Measurements from ENCODE around the gene SNIP1.

Gene SNIP1

DNA sequence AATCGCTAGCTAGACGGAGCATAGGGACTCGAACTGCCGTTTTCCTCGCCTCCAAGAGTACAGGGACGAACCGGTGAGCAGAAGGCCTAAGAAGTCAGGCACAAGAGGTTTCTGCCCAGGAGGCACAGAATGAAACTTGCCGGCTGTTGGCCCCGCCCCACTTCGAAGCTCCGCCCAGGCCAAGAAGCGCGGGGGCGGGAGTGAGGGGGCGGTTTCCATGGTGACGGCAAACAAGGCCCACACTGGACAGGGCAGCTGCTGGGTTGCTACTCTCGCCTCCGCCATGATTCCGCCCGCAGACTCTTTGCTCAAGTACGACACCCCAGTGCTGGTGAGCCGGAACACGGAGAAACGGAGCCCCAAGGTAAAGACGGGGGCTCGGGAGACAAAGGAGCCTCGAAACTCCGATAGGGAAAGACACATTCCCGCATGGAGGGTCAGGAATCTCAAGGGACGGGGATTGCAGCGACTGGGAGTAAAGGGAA is 2.7 kb upstream of the SNIP1 start, which contains the start of gene DNALI1 (continued):
- TF ChIP-seq, protein P1, sequence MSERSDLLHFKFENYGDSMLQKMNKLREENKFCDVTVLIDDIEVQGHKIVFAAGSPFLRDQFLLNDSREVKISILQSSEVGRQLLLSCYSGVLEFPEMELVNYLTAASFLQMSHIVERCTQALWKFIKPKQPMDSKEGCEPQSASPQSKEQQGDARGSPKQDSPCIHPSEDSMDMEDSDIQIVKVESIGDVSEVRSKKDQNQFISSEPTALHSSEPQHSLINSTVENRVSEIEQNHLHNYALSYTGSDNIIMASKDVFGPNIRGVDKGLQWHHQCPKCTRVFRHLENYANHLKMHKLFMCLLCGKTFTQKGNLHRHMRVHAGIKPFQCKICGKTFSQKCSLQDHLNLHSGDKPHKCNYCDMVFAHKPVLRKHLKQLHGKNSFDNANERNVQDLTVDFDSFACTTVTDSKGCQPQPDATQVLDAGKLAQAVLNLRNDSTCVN (tag by site-specific recombination; optimal IDR thresholded peaks at IDR 0.05), result no peak
- no peak for TF ChIP-seq ZEB2 (tag by site-specific recombination; IDR thresholded peaks at IDR 0.05)
- TF ChIP-seq ZNF610 (tag by site-specific recombination; IDR thresholded peaks at IDR 0.05; ENCODE audit: borderline replicate concordance), result no peak

DNA sequence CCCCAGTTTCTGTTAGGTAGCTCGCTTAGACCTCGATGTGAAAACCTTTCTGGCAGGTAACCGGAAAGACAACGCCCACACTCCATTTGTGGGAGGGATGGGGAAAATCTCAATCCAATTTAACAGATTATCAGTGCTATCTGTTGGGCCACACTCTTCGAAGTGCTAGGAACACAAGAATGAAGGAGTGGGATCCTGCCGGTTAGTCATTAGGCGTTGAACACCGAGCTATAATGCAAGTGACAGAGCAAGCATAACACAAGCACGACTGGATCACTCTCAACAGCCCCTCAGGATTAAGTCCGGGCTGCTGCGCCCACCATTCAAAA is 531 bp downstream of the SNIP1 start:
- ChIA-PET CTCF (no interaction called here), POLR2A (interaction anchor here (1.0 to 2.0 kb wide), 6 partner anchors 11 to 137 kb away, joined by 3 to 11 read pairs (median 6); partner anchors contain the start of genes GNL2, MEAF6 and ZC3H12A)
- H3K36me3 ChIP-seq (ENCODE audit: control insufficient read depth in 2 of 2, insufficient read depth in 1 of 2, low read length in 2 of 2), result peaks cover 15 to 39% of the 10 kb centered on the region in 2 experiments; a peak in 2 of 3 replicates
- H3K27ac ChIP-seq (ENCODE audit: extremely low read depth, low read depth, low read length), result no peak overlapping the region; the same call in 1 of the 2 replicates
- peaks cover 4% of the 10 kb centered on the region; the same call in 1 of the 2 replicates for H3K4me1 ChIP-seq (ENCODE audit: control insufficient read depth, insufficient read depth, low read length)
- no peaks in the 10 kb centered on the region for H3K9me3 ChIP-seq (ENCODE audit: control insufficient read depth, insufficient read depth, low read depth, low read length)
- TF ChIP-seq KLF10 (tag by site-specific recombination; IDR thresholded peaks at IDR 0.05), result no peak
- TF ChIP-seq ZNF221 (tag by site-specific recombination; IDR thresholded peaks at IDR 0.05; ENCODE audit: borderline replicate concordance), result no peak
- no peak for TF ChIP-seq ZNF274 (IDR thresholded peaks at IDR 0.05; ENCODE audit: low read length)
- TF ChIP-seq ZNF274 (tag by site-specific recombination; IDR thresholded peaks at IDR 0.05; ENCODE audit: borderline replicate concordance), result no peak
- TF ChIP-seq ZNF16 (tag by site-specific recombination; IDR thresholded peaks at IDR 0.05; ENCODE audit: low read depth), result no peak
- no peak for TF ChIP-seq ZNF624 (tag by site-specific recombination; IDR thresholded peaks at IDR 0.05)
- TF ChIP-seq ZNF677 (tag by site-specific recombination; IDR thresholded peaks at IDR 0.05), result no peak
- no peak for TF ChIP-seq MYNN (tag by site-specific recombination; IDR thresholded peaks at IDR 0.05; ENCODE audit: borderline replicate concordance)
- TF ChIP-seq, protein P2, sequence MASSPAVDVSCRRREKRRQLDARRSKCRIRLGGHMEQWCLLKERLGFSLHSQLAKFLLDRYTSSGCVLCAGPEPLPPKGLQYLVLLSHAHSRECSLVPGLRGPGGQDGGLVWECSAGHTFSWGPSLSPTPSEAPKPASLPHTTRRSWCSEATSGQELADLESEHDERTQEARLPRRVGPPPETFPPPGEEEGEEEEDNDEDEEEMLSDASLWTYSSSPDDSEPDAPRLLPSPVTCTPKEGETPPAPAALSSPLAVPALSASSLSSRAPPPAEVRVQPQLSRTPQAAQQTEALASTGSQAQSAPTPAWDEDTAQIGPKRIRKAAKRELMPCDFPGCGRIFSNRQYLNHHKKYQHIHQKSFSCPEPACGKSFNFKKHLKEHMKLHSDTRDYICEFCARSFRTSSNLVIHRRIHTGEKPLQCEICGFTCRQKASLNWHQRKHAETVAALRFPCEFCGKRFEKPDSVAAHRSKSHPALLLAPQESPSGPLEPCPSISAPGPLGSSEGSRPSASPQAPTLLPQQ (tag by site-specific recombination; IDR thresholded peaks at IDR 0.05), result no peak
- no peak for TF ChIP-seq ZNF146 (tag by site-specific recombination; IDR thresholded peaks at IDR 0.05)
- no peak for TF ChIP-seq SP7 (tag by site-specific recombination; IDR thresholded peaks at IDR 0.05)
- TF ChIP-seq ZNF155 (tag by site-specific recombination; IDR thresholded peaks at IDR 0.05), result no peak
- no peak for TF ChIP-seq ZNF2 (tag by site-specific recombination; IDR thresholded peaks at IDR 0.05)
- no peak for TF ChIP-seq ZNF701 (tag by site-specific recombination; IDR thresholded peaks at IDR 0.05)
- H3K4me3 ChIP-seq (ENCODE audit: low read depth, low read length), result peak overlapping the region; percentile 99

DNA sequence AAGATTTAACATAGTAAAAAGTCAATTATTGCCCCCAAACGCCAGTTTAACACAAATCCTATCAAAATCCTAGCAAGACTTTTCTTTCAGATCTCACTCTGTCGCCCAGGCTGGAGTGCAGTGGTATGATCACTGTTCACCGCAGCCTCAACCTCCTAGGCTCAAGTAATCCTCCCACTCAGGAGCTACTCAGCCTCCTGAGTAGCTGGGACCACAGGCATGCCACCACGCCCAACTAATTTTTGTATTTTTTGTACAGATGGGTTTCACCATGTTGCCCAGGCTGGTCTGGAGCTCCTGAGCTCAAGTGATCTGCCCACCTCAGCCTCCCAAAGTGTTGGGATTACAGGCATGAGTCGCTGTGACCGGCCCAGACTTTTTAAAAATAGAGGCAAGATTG is 4.8 kb downstream of the SNIP1 start:
- no peak overlapping the region for H3K27ac ChIP-seq (ENCODE audit: extremely low read depth, low read depth, low read length)
- peaks cover 4% of the 10 kb centered on the region; the same call in 1 of the 2 replicates for H3K4me1 ChIP-seq (ENCODE audit: control insufficient read depth, insufficient read depth, low read length)
- ChIA-PET CTCF (interaction anchor here (1.0 kb wide), 1 partner anchor 13 kb away, joined by 3 read pairs; no protein-coding TSS in a partner anchor), POLR2A (interaction anchor here (0.7 to 1.5 kb wide), 2 partner anchors 34 to 1207 kb away, joined by 4 read pairs; no protein-coding TSS in a partner anchor)
- H3K9me3 ChIP-seq (ENCODE audit: control insufficient read depth, insufficient read depth, low read depth, low read length), result no peaks in the 10 kb centered on the region
- peaks cover 38 to 76% of the 10 kb centered on the region in 2 experiments for H3K36me3 ChIP-seq (ENCODE audit: control insufficient read depth in 2 of 2, insufficient read depth in 1 of 2, low read length in 2 of 2)
- H3K4me3 ChIP-seq (ENCODE audit: low read depth, low read length), result no peak overlapping the region
- TF ChIP-seq, protein P2 (tag by site-specific recombination; IDR thresholded peaks at IDR 0.05), result no peak
- no peak for TF ChIP-seq ZBTB8A (tag by site-specific recombination; IDR thresholded peaks at IDR 0.05)
- TF ChIP-seq ZSCAN23 (tag by site-specific recombination; IDR thresholded peaks at IDR 0.05), result no peak
- no peak for TF ChIP-seq ZNF677 (tag by site-specific recombination; IDR thresholded peaks at IDR 0.05)
- no peak for TF ChIP-seq ZNF768 (tag by site-specific recombination; IDR thresholded peaks at IDR 0.05)
- no peak for TF ChIP-seq ZNF146 (tag by site-specific recombination; IDR thresholded peaks at IDR 0.05)
- TF ChIP-seq, protein P3, sequence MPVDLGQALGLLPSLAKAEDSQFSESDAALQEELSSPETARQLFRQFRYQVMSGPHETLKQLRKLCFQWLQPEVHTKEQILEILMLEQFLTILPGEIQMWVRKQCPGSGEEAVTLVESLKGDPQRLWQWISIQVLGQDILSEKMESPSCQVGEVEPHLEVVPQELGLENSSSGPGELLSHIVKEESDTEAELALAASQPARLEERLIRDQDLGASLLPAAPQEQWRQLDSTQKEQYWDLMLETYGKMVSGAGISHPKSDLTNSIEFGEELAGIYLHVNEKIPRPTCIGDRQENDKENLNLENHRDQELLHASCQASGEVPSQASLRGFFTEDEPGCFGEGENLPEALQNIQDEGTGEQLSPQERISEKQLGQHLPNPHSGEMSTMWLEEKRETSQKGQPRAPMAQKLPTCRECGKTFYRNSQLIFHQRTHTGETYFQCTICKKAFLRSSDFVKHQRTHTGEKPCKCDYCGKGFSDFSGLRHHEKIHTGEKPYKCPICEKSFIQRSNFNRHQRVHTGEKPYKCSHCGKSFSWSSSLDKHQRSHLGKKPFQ (tag by site-specific recombination; IDR thresholded peaks at IDR 0.05), result no peak
- TF ChIP-seq ZNF792 (tag by site-specific recombination; IDR thresholded peaks at IDR 0.05), result no peak
- no peak for TF ChIP-seq REPIN1 (tag by site-specific recombination; IDR thresholded peaks at IDR 0.05; ENCODE audit: low read depth)
- TF ChIP-seq KLF8 (tag by site-specific recombination; IDR thresholded peaks at IDR 0.05), result no peak
- no peak for TF ChIP-seq ZFP3 (tag by site-specific recombination; IDR thresholded peaks at IDR 0.05; ENCODE audit: low read depth)
- no peak for TF ChIP-seq KLF7 (tag by site-specific recombination; IDR thresholded peaks at IDR 0.05; ENCODE audit: borderline replicate concordance)
- no peak for TF ChIP-seq ZNF341 (tag by site-specific recombination; IDR thresholded peaks at IDR 0.05; ENCODE audit: low read depth)
- no peak for TF ChIP-seq ZNF433 (tag by site-specific recombination; IDR thresholded peaks at IDR 0.05; ENCODE audit: low read depth)

All from HEK293 (cell line).